ENCODE measurements around the gene ZNF487.
"Not testable (repeated sequence)": the region's sequence is repeated elsewhere in the genome, so short reads cannot be mapped to it uniquely, and the experiment has no call there.

The ZNF487 gene

DNA sequence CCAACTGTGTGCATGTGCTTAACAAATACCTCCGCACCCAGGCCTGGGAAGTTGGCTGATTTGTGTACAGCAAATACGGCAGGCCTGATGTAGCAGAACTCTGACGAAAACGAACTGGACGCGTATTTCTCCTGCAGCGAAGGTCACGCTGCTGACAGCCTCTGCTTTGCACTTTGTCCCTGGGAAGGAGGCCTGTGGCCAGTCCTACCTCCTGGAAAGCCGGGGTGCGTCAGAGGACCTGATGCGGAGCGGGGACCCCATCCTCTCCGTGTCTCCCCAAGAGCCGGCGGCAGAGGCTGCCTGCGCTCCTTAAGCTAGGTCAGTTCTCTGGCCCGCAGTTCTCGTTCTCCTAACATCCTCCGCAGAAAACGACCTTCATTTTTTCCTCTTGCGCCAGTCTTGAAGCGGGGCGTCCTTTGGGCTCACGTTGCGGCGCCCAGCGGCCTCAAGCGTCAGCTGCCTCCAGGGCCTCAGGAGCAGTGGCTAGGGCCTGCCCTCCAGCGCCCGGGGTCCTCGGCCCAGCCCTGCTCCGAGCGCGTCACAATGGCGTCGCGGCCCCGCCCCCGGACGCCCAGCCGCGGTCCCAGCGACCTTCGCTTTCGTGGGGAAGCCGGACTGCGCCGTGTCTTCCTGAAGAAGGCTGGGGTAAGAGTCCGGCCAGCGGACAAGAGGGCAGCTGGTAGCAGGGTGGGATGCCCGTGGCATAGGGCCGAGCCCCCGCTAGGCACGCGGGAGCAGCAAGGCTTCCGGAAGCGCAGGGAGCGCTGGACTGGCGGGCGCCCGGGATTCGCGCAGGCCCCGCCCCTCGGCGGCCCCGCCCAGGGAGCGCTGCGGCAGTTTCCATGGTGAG is at the start of gene ZNF487:
ZNF487 (plus strand) TSS at position 821 of the 850 bp plus-strand sequence. CDS start 38,703 bp downstream, outside the sequence.
- DNase-seq = peak; percentile 89

DNA sequence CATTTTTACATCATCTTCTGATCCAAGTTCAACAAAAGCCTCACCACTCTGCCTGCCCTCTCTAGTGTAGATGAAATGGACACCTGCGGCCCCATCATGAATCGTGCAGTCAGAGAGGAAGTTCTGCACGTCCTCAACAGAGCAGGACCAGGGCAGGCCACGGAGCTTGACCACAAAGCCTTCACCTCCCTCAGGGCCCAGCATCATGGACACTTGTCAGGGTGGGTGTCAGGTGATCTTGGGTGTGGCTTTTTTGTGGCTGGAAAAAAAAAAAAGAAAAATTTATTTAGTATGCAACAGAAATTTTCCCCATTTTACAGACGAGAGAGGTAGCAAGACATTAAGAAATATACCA is 49.3 kb upstream of the ZNF487 start:
- DNase-seq = no peak

GRCh38 chr10:43389867-43390266 is 47.0 kb upstream of the ZNF487 start:
- no peak for DNase-seq

DNA sequence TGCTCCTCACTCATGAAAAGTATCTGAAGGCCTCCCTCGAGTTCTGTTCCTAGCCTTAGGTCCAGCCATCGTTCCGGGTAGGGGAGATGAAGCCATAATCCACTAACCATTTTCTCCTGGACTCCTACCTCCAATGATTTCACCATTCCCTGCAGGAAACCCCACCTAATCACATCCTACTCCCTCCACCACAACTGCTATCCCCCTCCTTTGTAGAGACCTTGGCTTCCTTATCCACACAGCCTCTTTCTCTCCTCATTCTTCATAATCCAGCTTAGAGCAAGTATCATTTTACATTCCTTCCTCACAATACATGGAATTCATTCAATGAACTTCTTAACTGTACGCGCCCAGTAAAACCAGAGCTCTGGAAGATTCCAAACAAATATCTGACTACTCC is 46.6 kb upstream of the ZNF487 start:
- DNase-seq = no peak

DNA sequence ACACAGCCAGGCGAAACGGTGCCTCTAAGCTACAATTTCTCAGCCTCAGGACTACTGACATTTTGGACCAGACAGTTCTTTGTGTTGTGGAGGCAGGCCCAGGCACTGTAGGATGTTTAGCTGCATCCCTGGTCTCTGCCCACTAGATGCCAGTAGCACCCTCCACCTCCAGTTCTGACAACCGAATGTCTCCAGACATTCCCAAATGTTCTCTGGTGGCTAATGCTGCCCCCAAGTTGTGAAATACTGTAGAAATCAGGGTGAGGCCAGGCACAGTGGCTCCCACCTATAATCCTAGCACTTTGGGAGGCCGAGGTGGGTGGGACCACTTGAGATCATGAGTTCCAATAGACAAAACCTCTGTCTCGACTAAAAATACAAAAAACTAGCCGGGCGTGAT is 46.2 kb upstream of the ZNF487 start:
- no peak for DNase-seq

DNA sequence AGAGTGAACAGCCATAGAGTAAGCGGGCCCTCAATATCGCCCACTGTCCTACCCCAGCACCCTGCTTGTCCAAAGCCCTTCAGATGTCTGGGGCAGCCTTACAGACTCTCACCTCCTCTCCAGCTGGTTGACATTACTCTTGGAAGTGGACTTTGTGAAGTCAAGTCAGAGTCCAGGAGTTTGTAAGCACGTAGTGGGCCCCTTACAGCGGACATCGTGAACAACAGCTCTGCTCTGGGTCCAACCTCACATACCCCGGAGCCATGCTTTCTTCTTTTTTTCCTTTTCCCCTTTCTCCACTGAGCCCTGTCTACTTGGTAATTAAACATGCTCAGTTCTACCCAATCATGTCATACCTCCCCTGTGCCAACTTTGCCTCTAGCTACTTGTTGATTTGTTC is 45.4 kb upstream of the ZNF487 start:
- DNase-seq = no peak

GRCh38 chr10:43392748-43393147 is 44.2 kb upstream of the ZNF487 start:
- no peak for DNase-seq

- not testable (repeated sequence) for DNase-seq
Observed at GRCh38 chr10:43393186-43393585, 43.7 kb upstream of the ZNF487 start.

- no peak for DNase-seq
Observed at GRCh38 chr10:43393606-43394360, 43.1 kb upstream of the ZNF487 start.

DNA sequence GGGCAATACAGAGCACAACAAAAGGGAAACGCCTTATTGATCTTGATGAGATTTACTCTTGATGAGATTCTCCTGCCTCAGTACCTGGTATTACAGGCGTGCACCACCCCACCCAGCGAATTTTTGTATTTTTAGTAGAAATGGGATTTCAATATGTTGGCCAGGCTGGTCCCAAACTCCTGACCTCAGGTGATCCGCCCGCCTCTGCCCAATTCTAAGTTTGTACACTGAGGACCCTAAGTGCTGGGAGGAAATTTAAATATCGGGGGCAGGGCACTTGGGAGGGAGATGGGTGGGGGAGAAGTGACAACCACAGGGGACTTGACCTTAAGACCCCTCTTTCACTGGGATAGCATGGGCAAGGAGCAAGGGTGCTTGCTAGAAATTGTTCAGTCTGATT is 42.0 kb upstream of the ZNF487 start:
- DNase-seq = no peak

DNA sequence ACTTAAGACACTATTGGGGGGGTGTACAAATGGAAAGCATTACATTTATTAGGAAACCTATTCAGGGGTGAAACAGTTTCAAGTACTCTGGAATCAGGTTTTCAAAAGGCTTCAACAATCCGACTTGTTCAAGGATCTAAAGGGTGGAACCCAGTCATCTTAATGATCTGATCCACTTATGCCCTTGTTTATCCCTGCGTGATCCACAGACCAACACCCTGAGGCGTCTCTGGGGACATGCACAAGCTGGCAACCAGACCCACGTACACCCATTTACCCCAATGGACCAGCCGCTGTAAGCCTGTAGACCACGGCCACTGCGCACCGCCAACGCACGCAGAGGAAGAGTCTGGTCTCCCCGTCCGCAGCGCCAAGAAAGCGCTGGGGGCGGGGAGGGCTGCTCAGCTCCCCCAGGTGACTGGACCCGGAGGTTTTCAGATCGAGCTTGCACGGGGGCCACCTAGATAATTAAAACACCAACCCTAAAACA is 41.3 kb upstream of the ZNF487 start:
- no peak for DNase-seq

- no peak for DNase-seq
Observed at GRCh38 chr10:43396061-43396927, 40.6 kb upstream of the ZNF487 start.

- no peak for DNase-seq
Observed at GRCh38 chr10:43396928-43397624, 39.8 kb upstream of the ZNF487 start.

DNA sequence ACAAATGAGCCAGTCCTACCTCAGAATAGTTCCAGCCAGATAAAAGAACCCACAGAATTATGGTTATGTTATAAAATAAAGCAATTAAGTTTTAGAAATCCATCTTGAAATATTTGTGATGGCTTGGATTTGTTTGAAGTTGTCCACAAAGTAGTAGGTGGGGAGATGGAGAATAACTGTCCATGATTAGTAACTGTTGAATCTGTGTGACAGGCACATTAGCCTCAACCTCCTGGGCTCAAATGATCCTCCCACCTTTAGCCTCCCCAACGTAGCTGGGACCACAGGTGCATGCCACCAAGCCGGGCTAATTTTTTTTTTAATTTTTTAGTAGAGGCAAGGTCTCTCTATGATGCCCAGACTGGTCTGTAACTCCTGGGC is 38.0 kb upstream of the ZNF487 start:
- DNase-seq = no peak

DNA sequence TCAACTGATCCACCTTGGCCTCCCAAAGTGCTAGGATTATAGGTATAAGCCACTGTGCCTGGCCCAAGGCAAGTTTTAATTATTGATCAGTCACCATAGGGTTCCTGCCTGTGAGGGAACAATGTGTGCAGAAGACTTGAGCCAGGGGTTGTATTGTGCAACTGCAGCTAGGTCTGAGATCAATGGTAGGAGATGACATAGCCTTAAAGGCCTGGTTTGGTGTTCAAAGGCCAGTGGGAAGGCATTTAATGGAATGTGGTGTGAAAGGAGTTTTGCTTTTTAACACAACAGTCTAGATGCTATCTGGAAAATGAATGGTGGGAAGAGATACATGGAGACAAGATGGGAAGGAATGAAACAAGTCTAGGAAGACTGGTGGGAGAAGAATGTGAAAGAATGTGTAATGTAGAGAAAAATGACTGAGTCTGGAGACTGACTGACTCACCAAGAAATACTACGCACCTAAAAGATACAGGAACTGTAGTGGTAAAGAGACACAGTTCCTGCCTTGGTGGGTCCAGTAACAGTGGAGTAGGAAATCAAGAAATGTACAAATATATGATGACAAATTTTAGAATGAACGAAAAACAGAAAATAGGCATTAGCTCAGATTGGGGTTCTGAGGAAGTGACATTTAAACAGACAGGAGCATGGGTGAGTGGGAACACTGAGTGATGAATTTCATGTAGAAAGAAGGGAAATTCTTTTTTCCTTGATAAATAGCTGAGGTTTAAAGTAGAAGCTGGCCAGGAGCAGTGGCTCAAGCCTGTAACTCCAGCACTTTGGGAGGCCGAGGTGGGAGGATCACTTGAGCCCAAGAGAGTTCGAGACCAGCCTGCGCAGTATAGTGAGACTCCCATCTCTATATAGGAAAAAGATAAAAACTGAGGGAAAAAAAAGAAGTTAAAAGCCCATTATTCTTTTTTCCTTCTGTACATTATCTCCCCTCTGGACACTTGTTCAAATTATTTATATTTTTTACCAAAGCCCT is 37.3 kb upstream of the ZNF487 start:
- DNase-seq = no peak

DNA sequence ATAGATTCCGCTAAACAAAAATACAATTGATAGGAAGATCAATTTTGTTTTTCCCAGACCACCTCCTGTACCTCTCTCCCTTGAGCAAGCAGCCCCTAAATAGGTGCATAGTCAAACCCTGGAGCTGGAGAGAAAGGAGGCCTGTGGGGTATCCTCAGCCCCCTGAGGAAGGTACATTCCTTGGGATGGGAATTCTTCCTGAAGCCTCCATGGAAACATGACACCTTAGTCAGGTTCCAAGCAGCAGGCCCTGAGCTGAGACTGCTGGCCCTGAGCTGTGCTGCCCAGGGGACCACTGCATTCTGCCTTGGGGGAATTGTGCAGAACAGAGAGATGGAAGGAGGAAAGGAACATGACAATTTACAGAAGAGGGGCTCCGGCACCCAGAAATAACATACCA is 35.3 kb upstream of the ZNF487 start:
- no peak for DNase-seq

GRCh38 chr10:43402176-43402575 is 34.7 kb upstream of the ZNF487 start:
- no peak for DNase-seq

DNA sequence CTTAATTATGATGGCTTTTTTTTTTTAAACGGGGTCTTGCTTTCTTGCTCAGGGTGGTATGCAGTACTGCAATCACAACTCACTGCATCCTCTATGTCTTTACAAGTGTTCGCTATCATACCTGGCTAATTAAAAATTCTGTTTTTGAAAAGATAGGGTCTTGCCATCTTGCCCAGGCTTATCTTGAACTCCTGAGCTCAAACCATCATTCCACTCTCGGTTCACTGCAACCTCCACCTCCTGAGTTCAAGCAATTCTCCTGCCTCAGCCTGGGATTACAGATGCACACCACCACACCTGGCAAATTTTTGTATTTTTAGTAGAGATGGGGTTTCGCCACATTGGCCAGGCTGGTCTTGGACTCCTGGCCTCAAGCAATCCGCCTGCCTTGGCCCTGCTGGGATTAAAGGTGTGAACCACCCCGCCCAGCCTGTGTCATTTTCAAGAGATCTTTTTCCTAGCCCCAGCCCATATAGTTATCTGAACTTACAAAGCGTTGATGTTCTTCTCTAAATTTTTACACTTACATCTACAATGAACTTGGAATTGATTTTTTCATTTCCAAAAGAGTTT is 33.9 kb upstream of the ZNF487 start:
- no peak for DNase-seq

GRCh38 chr10:43403911-43404703 is 32.8 kb upstream of the ZNF487 start:
- DNase-seq = no peak

- no peak for DNase-seq
Observed at GRCh38 chr10:43404704-43405084, 32.2 kb upstream of the ZNF487 start.
